Measurements from ENCODE around the gene GPS1. TPM values are rescaled to one million over a fixed set of nuclear protein-coding genes. Genes with fewer than 3 reads are reported as not detected.
A peak's percentile ranks its signal among the peaks of the same experiment; 100 is the strongest.

Gene GPS1
- total and polyA plus RNA-seq, 2 of the 4 experiments (the other 2 are of a cell fraction): 157 to 181 TPM

- no peak overlapping the region for H3K23ac ChIP-seq (ENCODE audit: low read depth, low read length)
- ATAC-seq (ENCODE audit: low read depth) (no peak), DNase-seq (no peak)
- no peaks in the 10 kb centered on the region for H3K27me3 ChIP-seq (ENCODE audit: control insufficient read depth, insufficient read depth, low read length)
- BruUV-seq (replicated peaks): no TSS peak
- no peak overlapping the region for H3K9ac ChIP-seq (ENCODE audit: low read depth, low read length)
- dilution Hi-C loops (cut with HindIII; ENCODE audit: low sequenced_read_pairs, unreplicated experiment): no loop called here
- H3K9me1 ChIP-seq (ENCODE audit: insufficient read depth, low read length): peaks cover 5% of the 10 kb centered on the region; the same call in 1 of the 2 replicates
- H2AFZ ChIP-seq (replicated peaks; ENCODE audit: low read length, poor library complexity): no peak overlapping the region
- H3K36me3 ChIP-seq (ENCODE audit: control insufficient read depth, insufficient read depth, low read length): no peaks in the 10 kb centered on the region
- no peak overlapping the region for H3K4ac ChIP-seq (ENCODE audit: low read depth, low read length)
- intact Hi-C loops (cut with micrococcal nuclease): no loop called here
- no peak overlapping the region for H2AK5ac ChIP-seq (ENCODE audit: low read depth, low read length)
- peaks cover 19% of the 10 kb centered on the region for H3K4me1 ChIP-seq (ENCODE audit: control insufficient read depth, insufficient read depth, low read length)
- H2BK5ac ChIP-seq (ENCODE audit: low read depth, low read length, poor library complexity, severe bottlenecking): no peak overlapping the region
- H2AK9ac ChIP-seq (replicated peaks; ENCODE audit: low read depth, low read length, poor library complexity): peak overlapping the region; percentile 28
- no peak overlapping the region for H3K27ac ChIP-seq (ENCODE audit: insufficient read depth, low read length)
- H4K8ac ChIP-seq (ENCODE audit: low read depth in 2 of 2, low read length in 2 of 2): no peak overlapping the region
- H3K56ac ChIP-seq (ENCODE audit: extremely low read depth, insufficient read depth, low read length): no peak overlapping the region
- in situ Hi-C loops (cut with MboI; ENCODE audit: low sequenced_read_pairs): no loop called here
- no peak overlapping the region for H3K14ac ChIP-seq (replicated peaks; ENCODE audit: low read depth, low read length)
- H3K9me3 ChIP-seq (ENCODE audit: control insufficient read depth, insufficient read depth, low read length): no peaks in the 10 kb centered on the region
- H2BK120ac ChIP-seq (ENCODE audit: low read depth, low read length): no peak overlapping the region
- H2BK15ac ChIP-seq (ENCODE audit: low read depth, low read length): no peak overlapping the region
- 67% methylated on average over 1 of the region's 10 CpGs; no CpG with 5 or more reads in 1 of the 2 experiments for WGBS, 2 experiments (ENCODE audit: extremely low coverage in 2 of 2, insufficient read length in 1 of 2)
- ChIA-PET CTCF (no interaction called here), POLR2A (ENCODE audit: unreplicated experiment) (no interaction called here)
- H4K20me1 ChIP-seq (ENCODE audit: insufficient read depth, low read length): peaks cover 12% of the 10 kb centered on the region
- H3K4me2 ChIP-seq (ENCODE audit: low read depth, low read length): no peak overlapping the region
- H3K79me1 ChIP-seq (ENCODE audit: low read depth in 1 of 2, low read length in 2 of 2): peaks cover 0 to 29% of the 10 kb centered on the region in 2 experiments; a peak in 3 of 4 replicates
- H3K4me3 ChIP-seq (ENCODE audit: insufficient read depth, low read depth, low read length): no peak overlapping the region
- no peak overlapping the region for H4K5ac ChIP-seq (ENCODE audit: low read depth, low read length)
- TF ChIP-seq CHD1 (IDR thresholded peaks at IDR 0.05; ENCODE audit: low read depth, low read length) (no peak), MXI1 (IDR thresholded peaks at IDR 0.05; ENCODE audit: borderline replicate concordance, low read depth, low read length) (no peak), MAZ (IDR thresholded peaks at IDR 0.05; ENCODE audit: borderline replicate concordance, low read depth, low read length) (no peak), MAFK (IDR thresholded peaks at IDR 0.05; ENCODE audit: low read depth, low read length) (no peak), POLR2A (IDR thresholded peaks at IDR 0.05; ENCODE audit: low read depth, low read length) (no peak), BHLHE40 (IDR thresholded peaks at IDR 0.05; ENCODE audit: low read depth, low read length) (no peak), ELK1 (IDR thresholded peaks at IDR 0.05; ENCODE audit: borderline replicate concordance, low read depth, low read length) (no peak), SMC3 (IDR thresholded peaks at IDR 0.05; ENCODE audit: low read depth, low read length) (no peak), RCOR1 (IDR thresholded peaks at IDR 0.05; ENCODE audit: insufficient replicate concordance, low read length) (no peak)
- H3K18ac ChIP-seq (ENCODE audit: low read depth, low read length): no peak overlapping the region
- no peak overlapping the region for H4K91ac ChIP-seq (ENCODE audit: insufficient read depth, low read depth, low read length)
- no peak overlapping the region for H2BK20ac ChIP-seq (ENCODE audit: low read depth, low read length)
These were observed 49.6 kb downstream of the GPS1 start for GRCh38 chr17:82101301-82101715.

All from IMR-90 (cell line).